MCF 10A (cell line): ENCODE measurements around the gene SLC7A6. TPM values are rescaled to one million over a fixed set of nuclear protein-coding genes. Genes with fewer than 3 reads are reported as not detected.

Experiments used
- BruUV-seq: library from RNA; stranded (reverse); fragments of 400-500 nt; replicated peaks from 2 replicates; lab custom pipeline; 2021; lab: Mats Ljungman, UMichigan
- CTCF ChIA-PET: fragments of 300-600 bp; sonication (Branson Sonifier 250); formaldehyde crosslinking; extraction: SDS; loops from one replicate; lab custom pipeline; 2021; ENCODE audit warnings: antibody characterized with exemption, inconsistent platforms; lab: Yijun Ruan, JAX
- POLR2A ChIA-PET: fragments of 300-600, 350-650 bp; sonication (Branson Sonifier 250); formaldehyde crosslinking; extraction: SDS; loops from one replicate; lab custom pipeline; 2020; ENCODE audit warnings: antibody characterized with exemption, inconsistent platforms; lab: Yijun Ruan, JAX
- DNase-seq: peaks from one replicate; pipeline ENCODE4 v3.0.0-alpha.2; 2018; ENCODE audit not compliant: unreplicated experiment
- H3K27ac Mint-ChIP-seq: one replicate; pipeline ENCODE4 v1.8.0; 2022; ENCODE audit warnings: mild to moderate bottlenecking, low read depth, mixed read lengths; ENCODE audit not compliant: unreplicated experiment
- H3K27me3 Mint-ChIP-seq: one replicate; pipeline ENCODE4 v1.8.0; 2022; ENCODE audit warnings: mixed read lengths; ENCODE audit not compliant: insufficient read depth, unreplicated experiment
- H3K36me3 Mint-ChIP-seq: one replicate; pipeline ENCODE4 v1.8.0; 2022; ENCODE audit warnings: mild to moderate bottlenecking, moderate library complexity, mixed read lengths; ENCODE audit not compliant: insufficient read depth, unreplicated experiment
- H3K4me1 Mint-ChIP-seq: one replicate; pipeline ENCODE4 v1.8.0; 2022; ENCODE audit warnings: mixed read lengths; ENCODE audit not compliant: insufficient read depth, unreplicated experiment
- H3K4me3 Mint-ChIP-seq: one replicate; pipeline ENCODE4 v1.8.0; 2022; ENCODE audit warnings: mild to moderate bottlenecking, moderate library complexity, mixed read lengths; ENCODE audit not compliant: unreplicated experiment
- H3K9me3 Mint-ChIP-seq: one replicate; pipeline ENCODE4 v1.8.0; 2022; ENCODE audit warnings: mixed read lengths; ENCODE audit not compliant: unreplicated experiment
- CTCF ChIP-seq: fragments of 200-600 bp; IDR thresholded peaks from one replicate; pipeline ENCODE4 v1.8.0; 2022; ENCODE audit warnings: antibody characterized with exemption, mild to moderate bottlenecking; ENCODE audit not compliant: unreplicated experiment
- intact Hi-C: fragments of 100-400 bp; cut with micrococcal nuclease; formaldehyde crosslinking; loops from 2 replicates; pipeline ENCODE4 v1.14.1; 2022
- total RNA-seq: library from RNA; stranded (reverse); gene quantifications from 2 replicates; pipeline ENCODE4 v1.2.3, GENCODE V29; 2022

The SLC7A6 gene
- total RNA-seq, 1 experiment from 2014 or later: 61.0 TPM

- peak; percentile 42 for DNase-seq
- no peak for TF ChIP-seq CTCF
- ChIA-PET CTCF (interaction anchor here (0.6 to 0.8 kb wide), 9 partner anchors 26 to 371 kb away, joined by 3 to 4 read pairs (median 3); no protein-coding TSS in a partner anchor), POLR2A (interaction anchor here (0.6 to 6.0 kb wide), 13 partner anchors 11 to 296 kb away, joined by 3 to 99 read pairs (median 8); partner anchors contain the start of genes NFATC3, PLA2G15, PRMT7 and SLC7A6OS)
- H3K9me3 Mint-ChIP-seq: no peaks in the 10 kb centered on the region
- H3K4me1 Mint-ChIP-seq: peaks cover 16% of the 10 kb centered on the region
- peak overlapping the region; percentile 94 for H3K27ac Mint-ChIP-seq
- H3K36me3 Mint-ChIP-seq: peaks cover 40% of the 10 kb centered on the region
- peak overlapping the region; percentile 81 for H3K4me3 Mint-ChIP-seq
- intact Hi-C loops: loop anchor here (5.0 kb wide), 1 partner anchor 267 kb away; the partner anchor contains the start of gene SLC12A4
- BruUV-seq: no TSS peak
- no peaks in the 10 kb centered on the region for H3K27me3 Mint-ChIP-seq
Observed at GRCh38 chr16:68234188-68235107, 29.9 kb upstream of the SLC7A6 start.

- intact Hi-C loops: loop anchor here (5.0 kb wide), 1 partner anchor 268 kb away; the partner anchor contains the start of gene SLC12A4
- TSS peak; percentile 25 for BruUV-seq
- Mint-ChIP-seq H3K27ac (peak overlapping the region; percentile 94), H3K36me3 (peaks cover 31% of the 10 kb centered on the region), H3K27me3 (no peaks in the 10 kb centered on the region), H3K4me3 (peak overlapping the region; percentile 81), H3K4me1 (peaks cover 16% of the 10 kb centered on the region), H3K9me3 (no peaks in the 10 kb centered on the region)
- no peak for TF ChIP-seq CTCF
- CTCF ChIA-PET: interaction anchor here (0.6 to 4.2 kb wide), 6 partner anchors 63 to 372 kb away, joined by 3 to 18 read pairs (median 3); no protein-coding TSS in a partner anchor
- POLR2A ChIA-PET: interaction anchor here (0.6 to 6.0 kb wide), 22 partner anchors 8 to 576 kb away, joined by 3 to 99 read pairs (median 8); partner anchors contain the start of genes DDX28, DUS2, NFATC3 and PLA2G15
- DNase-seq: peak; percentile 65
Observed at GRCh38 chr16:68235108-68235886, 29.0 kb upstream of the SLC7A6 start.

- peak within 1 kb of the TSS; percentile 81 for H3K4me3 Mint-ChIP-seq
- peaks cover 16% of the 10 kb centered on the region for H3K4me1 Mint-ChIP-seq
- ChIA-PET CTCF (interaction anchor here (4.2 kb wide), 1 partner anchor 93 kb away, joined by 18 read pairs; no protein-coding TSS in a partner anchor), POLR2A (interaction anchor here (0.6 to 6.0 kb wide), 21 partner anchors 9 to 577 kb away, joined by 3 to 99 read pairs (median 8); partner anchors contain the start of genes DDX28, DUS2, NFATC3 and PLA2G15)
- H3K27ac Mint-ChIP-seq: peak within 1 kb of the TSS; percentile 94
- H3K27me3 Mint-ChIP-seq: no peaks in the 10 kb centered on the region
- intact Hi-C loops: loop anchor here (2.0 to 5.0 kb wide), 2 partner anchors 149 to 269 kb away; partner anchors contain the start of gene SLC12A4
- no peak for TF ChIP-seq CTCF
- no peaks in the 10 kb centered on the region for H3K9me3 Mint-ChIP-seq
- no TSS peak for BruUV-seq
- DNase-seq: no peak
- peaks cover 31% of the 10 kb centered on the region for H3K36me3 Mint-ChIP-seq
Observed at GRCh38 chr16:68235887-68236136, 28.5 kb upstream of the SLC7A6 start, which contains the start of gene ESRP2. Gene ESRP2 (minus strand): TSS chr16:68236127. CDS start chr16:68236045, 82 bp downstream.
